Neural crest cell (in vitro differentiated cells): ENCODE data around the gene KLF1. TPM values are rescaled to one million over a fixed set of nuclear protein-coding genes. Genes with fewer than 3 reads are reported as not detected.

Source experiments
- DNase-seq: peaks from one replicate; pipeline ENCODE4 v3.0.0; 2021; ENCODE audit warnings: low read depth, mixed read lengths, low spot score
- H3K27ac Mint-ChIP-seq: one replicate; pipeline ENCODE4 v1.8.0; 2021; ENCODE audit warnings: mild to moderate bottlenecking, mixed read lengths; ENCODE audit not compliant: unreplicated experiment
- H3K27me3 Mint-ChIP-seq: 2 replicates; pipeline ENCODE4 v1.8.0; 2021; ENCODE audit warnings: low read depth, mild to moderate bottlenecking, mixed read lengths
- H3K36me3 Mint-ChIP-seq: 2 replicates; pipeline ENCODE4 v1.8.0; 2021; ENCODE audit warnings: low read depth, mild to moderate bottlenecking, mixed read lengths
- H3K4me1 Mint-ChIP-seq: 2 replicates; pipeline ENCODE4 v1.8.0; 2021; ENCODE audit warnings: mixed read lengths
- H3K4me3 Mint-ChIP-seq: one replicate; pipeline ENCODE4 v1.8.0; 2021; ENCODE audit warnings: mild to moderate bottlenecking, mixed read lengths
- H3K9me3 Mint-ChIP-seq: 2 replicates; pipeline ENCODE4 v1.8.0; 2021; ENCODE audit warnings: mixed read lengths
- total RNA-seq: library from RNA; stranded (reverse); gene quantifications from 2 replicates; pipeline ENCODE4 v1.2.1, GENCODE V29; 2021
- TF ChIP-seq, protein P1 (sequence below): fragments of 200-600 bp; sonication (generic); conservative IDR thresholded peaks from 2 replicates; pipeline ENCODE4 v1.5.0; 2021; ENCODE audit warnings: antibody characterized with exemption, mild to moderate bottlenecking

The KLF1 gene
- total RNA-seq, 1 donor from 2014 or later: not detected

DNA sequence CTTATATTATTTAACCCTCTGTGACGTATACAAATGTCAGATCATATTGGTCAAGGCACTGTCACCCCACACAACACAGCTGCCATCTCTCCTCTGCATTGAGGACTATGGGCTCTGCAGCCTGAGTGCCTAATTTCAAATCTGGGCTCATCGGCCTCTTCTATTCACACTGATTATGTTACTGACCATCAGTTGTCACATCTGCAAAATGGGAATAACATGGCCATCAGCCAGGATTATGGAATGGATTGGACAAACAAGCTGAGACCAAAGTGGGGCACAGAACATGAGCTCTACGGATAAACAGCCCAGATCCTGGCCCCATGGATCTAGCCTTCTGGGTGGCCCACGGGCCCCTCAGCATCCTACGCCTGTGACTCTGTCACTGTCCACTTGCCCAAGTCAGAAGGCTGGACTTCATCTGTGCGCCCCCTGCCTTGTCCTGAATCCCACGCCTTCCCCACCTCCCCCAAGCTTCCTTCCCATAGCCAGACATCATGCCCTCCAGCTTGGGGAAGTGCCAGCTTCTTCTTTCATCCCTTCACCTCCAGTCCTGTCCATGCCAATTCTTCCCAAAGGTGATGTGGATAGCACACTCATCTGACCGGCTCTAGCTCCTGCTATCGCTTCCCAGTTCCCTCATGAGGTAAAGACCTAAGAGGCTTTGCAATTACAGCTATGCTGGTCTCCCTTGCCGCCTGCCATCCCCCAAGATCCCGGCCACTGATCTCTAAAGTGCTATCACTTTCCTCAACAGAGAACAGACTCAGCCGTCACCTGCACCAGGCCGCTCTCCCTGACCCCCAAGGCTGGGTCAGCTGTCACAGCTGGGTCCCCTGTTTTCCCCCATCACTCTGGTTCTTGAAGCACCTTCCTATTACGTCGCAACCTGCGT, 45.6 kb upstream of the KLF1 start:
- TF ChIP-seq, protein P1, sequence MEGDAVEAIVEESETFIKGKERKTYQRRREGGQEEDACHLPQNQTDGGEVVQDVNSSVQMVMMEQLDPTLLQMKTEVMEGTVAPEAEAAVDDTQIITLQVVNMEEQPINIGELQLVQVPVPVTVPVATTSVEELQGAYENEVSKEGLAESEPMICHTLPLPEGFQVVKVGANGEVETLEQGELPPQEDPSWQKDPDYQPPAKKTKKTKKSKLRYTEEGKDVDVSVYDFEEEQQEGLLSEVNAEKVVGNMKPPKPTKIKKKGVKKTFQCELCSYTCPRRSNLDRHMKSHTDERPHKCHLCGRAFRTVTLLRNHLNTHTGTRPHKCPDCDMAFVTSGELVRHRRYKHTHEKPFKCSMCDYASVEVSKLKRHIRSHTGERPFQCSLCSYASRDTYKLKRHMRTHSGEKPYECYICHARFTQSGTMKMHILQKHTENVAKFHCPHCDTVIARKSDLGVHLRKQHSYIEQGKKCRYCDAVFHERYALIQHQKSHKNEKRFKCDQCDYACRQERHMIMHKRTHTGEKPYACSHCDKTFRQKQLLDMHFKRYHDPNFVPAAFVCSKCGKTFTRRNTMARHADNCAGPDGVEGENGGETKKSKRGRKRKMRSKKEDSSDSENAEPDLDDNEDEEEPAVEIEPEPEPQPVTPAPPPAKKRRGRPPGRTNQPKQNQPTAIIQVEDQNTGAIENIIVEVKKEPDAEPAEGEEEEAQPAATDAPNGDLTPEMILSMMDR: no peak
- no peaks in the 10 kb centered on the region for H3K9me3 Mint-ChIP-seq
- peaks cover 23% of the 10 kb centered on the region for H3K4me1 Mint-ChIP-seq
- DNase-seq: no peak
- peaks cover 12% of the 10 kb centered on the region for H3K36me3 Mint-ChIP-seq
- peak overlapping the region; percentile 99 for H3K4me3 Mint-ChIP-seq
- no peaks in the 10 kb centered on the region for H3K27me3 Mint-ChIP-seq
- H3K27ac Mint-ChIP-seq: peak overlapping the region; percentile 97

DNA sequence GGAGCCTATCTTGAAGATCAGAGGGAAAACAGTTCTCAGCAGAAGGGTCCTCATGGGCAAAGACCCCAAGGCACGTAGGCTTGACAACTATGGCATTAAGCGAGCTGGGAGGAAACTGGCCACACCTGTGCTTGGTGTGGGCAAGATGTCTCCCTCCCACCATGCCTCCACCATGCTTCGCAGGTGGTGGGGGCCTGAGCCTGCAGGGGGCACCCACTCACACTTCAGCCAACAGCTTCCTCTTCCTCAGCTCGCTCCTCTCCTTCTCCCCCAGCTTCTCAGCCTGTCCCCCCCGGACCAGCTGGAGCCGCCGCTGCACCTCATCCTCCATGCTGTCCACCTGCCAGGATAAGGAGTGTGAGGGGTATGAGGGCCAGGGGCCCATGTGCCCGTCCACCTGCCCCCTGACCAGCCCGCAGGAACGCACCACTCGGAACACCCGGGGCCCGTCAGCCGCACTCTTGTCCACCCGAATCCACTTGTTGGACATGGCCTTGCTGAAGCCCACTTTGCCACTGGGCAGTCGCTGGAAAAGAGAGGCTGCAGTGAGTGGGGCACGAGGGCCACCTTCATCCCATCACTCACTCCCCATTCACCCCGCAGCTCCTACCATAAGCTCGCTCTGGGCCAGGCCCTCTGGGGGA, 43.1 kb upstream of the KLF1 start:
- Mint-ChIP-seq H3K9me3 (no peaks in the 10 kb centered on the region), H3K36me3 (peaks cover 17% of the 10 kb centered on the region), H3K4me3 (peak overlapping the region; percentile 27), H3K4me1 (peaks cover 18% of the 10 kb centered on the region), H3K27me3 (no peaks in the 10 kb centered on the region), H3K27ac (no peak overlapping the region)
- TF ChIP-seq, protein P1: no peak
- DNase-seq: no peak

DNA sequence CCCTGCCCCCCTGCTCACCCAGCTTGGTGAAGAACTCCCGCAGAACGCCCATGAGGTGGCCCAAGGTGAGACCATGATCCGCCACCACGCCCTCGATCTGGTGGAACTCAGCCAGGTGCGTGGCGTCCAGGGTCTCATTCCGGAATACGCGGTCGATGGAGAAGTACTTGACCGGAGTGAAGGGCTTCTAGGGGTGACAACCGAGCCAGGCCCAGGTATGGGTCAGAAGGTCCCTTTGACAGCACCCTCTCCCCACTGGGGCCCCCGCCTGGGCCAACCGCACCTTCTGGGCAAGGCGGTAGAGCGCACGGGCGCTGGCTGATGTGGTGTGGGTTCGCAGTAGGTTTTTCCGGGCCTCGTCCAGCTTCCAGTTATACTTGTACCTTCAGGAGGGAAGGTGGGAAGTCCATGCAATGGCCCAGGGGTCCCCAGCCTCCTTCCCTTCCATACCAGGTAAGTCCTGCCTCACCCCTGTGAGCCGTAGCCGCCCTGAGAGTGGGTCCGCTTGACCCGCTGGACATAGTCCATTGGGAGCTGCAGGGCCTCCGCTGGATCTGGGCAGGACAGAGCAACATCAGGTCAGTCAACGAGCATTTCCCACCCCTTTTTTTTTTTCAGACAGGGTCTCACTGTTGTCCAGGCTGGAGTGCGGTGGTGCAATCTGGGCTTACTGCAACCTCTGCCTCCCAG, 37.8 kb upstream of the KLF1 start:
- Mint-ChIP-seq H3K36me3 (peaks cover 22% of the 10 kb centered on the region), H3K4me1 (peaks cover 5% of the 10 kb centered on the region), H3K4me3 (no peak overlapping the region), H3K27me3 (no peaks in the 10 kb centered on the region), H3K9me3 (no peaks in the 10 kb centered on the region), H3K27ac (no peak overlapping the region)
- TF ChIP-seq, protein P1: no peak
- DNase-seq: no peak

DNA sequence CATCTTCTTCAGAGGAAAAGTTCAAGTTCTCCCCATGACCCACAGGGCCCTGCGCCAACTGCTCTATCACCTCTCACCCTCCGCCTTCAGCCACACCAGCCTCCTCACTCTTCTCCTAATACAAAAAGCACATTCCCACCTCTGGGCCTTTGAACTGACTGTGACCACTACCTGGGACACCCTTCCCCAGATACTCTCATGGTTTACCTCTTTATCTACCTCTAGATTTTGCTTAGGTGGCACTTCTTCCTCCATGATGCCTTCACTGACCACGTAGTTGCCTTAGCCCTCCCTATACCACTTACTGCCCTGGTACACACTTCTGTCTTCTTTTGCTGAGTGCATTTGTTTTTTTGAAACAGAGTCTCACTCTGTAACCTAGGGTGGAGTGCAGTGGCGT, 36.0 kb upstream of the KLF1 start:
- no peak for DNase-seq
- TF ChIP-seq, protein P1: no peak
- Mint-ChIP-seq H3K4me1 (peaks cover 5% of the 10 kb centered on the region), H3K27ac (no peak overlapping the region), H3K27me3 (peaks cover 4% of the 10 kb centered on the region), H3K4me3 (no peak overlapping the region), H3K36me3 (peaks cover 12% of the 10 kb centered on the region), H3K9me3 (no peaks in the 10 kb centered on the region)

DNA sequence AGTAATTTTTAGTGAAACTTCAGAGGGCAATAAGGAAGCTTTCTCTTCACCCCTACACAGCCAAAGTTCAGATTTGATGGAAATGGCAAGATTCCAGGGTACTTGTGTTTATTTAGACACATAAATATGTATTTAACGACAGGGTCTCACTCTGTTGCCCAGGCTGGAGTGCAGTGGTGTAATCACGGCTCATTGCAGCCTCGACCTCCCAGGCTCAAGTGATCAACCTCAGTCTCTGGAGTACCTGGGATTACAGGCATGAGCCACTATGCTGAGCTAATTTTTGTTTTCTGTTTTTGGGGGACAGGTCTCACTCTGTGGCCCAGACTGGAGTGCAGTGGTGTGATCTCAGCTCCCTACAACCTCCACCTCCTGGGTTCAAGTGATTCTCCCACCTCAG, 34.0 kb upstream of the KLF1 start:
- H3K4me1 Mint-ChIP-seq: peaks cover 5% of the 10 kb centered on the region
- peaks cover 8% of the 10 kb centered on the region for H3K36me3 Mint-ChIP-seq
- no peak overlapping the region for H3K27ac Mint-ChIP-seq
- DNase-seq: no peak
- H3K9me3 Mint-ChIP-seq: no peaks in the 10 kb centered on the region
- peaks cover 10% of the 10 kb centered on the region for H3K27me3 Mint-ChIP-seq
- TF ChIP-seq, protein P1: no peak
- H3K4me3 Mint-ChIP-seq: no peak overlapping the region
